Superior temporal gyrus (tissue), 1 donor: ENCODE results near the gene PCSK5.

Experiments
- DNase-seq: peaks from one replicate; pipeline ENCODE4 v3.0.0-alpha.2; 2016; ENCODE audit errors: extremely low spot score

The PCSK5 gene

DNA sequence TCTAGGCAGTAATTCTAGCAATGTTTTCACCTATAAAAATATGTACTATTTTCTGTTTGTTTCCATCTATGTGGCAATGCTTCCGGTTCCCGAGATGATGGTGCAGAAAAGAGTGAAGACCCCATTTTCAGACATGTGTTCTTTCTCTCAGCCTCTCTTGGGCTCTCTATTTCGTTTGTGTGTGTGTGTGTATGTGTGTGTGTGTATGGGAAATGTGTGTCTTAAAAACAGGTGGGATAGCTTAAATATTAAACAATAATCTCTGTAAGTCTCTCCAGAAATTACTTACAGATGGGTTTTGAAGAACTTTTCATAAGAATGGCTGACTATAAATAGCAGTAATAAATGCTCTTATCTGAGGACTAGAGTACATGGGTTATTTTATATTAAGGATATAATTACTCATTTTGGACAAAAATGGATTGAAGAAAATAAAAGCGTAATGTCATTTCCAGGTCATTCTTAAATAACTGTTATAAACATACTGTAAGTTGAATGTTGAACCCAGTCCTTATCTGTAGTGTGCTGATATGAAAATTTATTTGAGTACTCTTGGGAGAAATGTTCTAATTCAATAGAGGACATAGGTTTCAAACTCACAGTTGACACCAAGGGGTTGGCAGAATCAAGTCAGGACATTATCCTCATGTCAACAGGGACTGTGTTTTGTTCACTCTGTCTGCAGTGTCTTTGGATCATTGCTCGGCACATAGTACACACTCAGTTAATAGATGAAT, 31.1 kb downstream of the PCSK5 start:
- DNase-seq, result no peak

GRCh38 chr9:75926385-75926784, 35.9 kb downstream of the PCSK5 start:
- DNase-seq, result no peak

DNA sequence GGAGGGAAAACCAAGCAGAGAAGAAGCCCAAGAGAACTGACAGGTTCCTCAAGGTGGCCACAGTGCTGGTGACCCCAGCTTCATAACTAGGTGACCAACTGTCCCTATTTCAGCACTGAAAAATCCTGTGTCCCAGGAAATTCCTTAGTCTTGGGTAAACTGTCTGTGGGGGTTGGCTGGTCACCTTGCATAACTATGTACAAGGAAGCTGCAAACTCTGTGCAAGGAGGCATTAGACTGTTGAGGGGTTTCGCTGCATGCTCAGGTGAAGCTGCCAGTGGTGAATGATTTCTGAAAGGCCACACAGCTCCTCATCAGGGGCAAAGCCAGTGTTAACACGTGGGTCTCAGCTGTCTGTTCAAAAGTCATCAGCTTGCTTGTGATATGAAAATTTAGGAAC, 36.9 kb downstream of the PCSK5 start:
- DNase-seq, result no peak

- no peak for DNase-seq
Observed at GRCh38 chr9:75930190-75930589, 39.7 kb downstream of the PCSK5 start.

DNA sequence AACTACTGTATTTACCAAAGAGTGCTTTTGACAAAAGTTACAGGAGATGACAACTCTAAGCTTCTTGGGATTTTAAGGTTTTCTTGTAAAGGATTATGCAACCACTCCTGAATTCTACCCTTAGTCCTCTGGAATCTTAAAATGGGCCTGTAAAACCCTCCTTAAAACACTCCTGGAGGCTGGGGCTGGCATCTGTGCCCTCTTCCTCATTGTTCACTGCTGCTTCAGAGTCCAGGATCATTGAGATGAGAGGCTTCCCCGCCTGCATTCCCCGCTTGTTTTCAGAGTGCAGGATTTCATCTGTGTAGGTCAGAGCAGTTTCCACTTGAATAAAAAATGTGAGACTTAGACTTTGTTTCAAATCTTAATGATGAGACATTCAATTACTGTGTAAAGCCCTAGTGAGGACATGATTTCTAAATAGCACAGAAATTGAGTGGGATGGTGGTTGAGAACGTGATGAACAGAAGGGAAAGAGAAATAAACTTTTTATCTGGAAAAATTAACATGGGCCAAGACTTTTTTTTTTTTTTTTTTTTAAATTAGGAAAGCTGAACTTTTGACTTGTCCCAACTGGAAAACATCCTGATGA, 40.4 kb downstream of the PCSK5 start:
- DNase-seq, result no peak

DNA sequence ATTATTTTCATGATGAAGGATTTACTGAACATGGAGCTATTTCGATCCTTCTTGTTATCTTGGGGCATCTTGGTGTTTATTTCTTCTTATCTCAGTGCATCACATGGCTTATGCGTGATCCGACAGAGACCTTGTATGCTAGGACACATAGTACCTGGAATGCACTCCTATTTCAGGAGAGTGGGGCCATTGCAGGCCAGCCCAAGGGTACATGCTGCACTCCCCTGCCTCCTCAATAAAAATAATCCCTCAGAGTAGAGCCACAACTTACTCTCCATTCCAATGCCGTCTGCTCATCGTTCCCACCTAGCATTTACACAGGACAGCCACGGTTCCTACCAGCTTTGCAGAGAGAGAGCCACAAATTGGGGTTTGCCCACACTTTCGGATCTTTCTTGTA, 43.5 kb downstream of the PCSK5 start:
- no peak for DNase-seq

DNA sequence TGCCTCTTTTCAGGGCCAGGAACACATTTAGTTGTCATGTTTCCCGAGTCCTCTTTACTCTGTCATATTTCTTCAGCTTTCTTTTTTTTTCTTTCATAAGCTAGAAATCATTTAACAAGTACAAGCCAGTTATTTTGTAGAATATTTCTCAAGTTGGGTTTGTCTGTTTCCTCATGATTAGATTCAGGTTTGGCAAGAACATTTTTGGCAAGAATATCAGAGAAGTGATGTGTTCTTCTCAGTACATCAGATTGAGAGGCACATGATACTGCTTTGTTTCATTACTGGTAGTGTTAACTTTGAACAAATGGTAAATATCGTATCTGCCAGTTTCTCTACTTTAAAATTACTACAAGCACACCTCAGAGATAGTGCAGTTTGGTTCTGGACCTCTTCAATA, 45.1 kb downstream of the PCSK5 start:
- DNase-seq, result no peak

DNA sequence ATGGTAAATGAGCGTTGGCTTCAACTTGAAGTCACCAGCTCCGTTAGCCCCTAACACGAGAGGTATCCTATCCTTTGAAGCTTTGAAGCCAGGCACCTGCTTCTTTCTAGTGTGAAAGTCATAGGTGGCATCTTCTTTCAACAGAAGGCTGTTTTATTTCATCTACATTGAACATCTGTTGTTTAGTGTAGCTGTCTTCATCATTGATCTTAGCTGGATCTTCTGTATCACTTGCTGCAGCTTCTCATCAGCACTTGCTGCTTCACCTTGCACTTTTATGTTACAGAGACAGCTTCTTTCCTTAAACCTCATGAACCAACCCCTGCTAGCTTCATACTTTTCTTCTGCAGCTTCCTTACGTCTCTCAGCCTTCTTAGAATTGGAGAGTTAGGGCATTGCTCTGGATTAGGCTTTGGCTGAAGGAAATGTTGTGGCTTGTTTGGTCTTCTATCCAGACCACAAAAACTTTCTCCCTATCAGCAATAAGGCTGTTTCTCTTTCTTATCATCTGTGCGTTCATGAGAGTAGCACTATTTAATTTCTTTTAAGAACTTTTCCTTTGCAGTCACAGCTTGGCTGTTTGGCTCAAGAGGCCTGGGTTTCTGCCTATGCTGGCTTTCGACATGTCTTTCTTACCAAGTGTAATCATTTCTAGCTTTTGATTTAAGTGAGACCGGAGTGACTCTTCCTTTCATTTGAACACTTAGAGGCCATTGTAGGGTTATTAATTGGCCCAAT, 47.2 kb downstream of the PCSK5 start:
- no peak for DNase-seq

DNA sequence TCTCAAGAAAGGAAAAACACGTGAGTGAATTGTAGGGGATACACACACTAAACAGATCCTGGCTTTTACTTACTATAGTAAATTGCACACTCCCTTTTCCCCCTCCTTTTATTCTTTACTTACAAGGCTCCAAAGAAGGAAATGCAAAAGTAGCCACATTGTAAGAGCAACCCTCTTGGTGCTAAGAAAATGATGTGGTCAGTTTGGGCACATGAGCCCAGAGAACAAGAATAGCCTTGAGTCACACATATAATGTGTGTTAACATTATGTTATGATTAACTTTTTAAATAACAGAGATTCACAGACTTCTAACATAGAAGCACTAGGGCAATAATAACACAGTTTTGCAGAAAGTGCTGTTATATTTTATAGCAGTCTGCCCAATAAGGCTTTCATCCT, 48.5 kb downstream of the PCSK5 start:
- DNase-seq, result no peak

DNA sequence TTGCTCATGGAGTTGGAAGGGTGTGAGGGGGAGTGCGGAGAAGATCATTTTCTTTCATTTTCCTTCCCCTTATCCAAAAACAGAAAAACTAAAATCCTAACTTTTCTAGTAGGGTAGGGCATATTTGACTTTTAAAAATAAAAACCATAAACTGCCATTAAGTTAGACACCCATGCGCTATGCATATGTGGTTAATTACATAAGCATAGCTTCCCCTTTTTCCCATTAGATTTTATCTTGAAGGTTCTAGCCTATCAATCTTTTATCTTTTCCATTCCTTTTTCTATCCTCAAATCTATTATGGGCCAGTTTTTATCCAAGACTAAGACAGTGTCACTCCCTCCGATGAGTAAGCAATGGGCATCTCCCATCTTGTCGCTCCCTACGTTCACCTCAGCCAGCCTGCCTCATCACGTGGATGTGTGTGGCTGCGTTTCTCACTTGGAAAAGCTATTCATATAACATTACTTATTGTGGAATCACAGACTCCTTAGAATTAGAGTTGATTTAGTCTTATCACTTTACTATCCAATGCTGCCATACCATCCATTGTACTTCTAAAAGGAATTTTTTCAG, 49.2 kb downstream of the PCSK5 start:
- no peak for DNase-seq

- no peak for DNase-seq
Observed at GRCh38 chr9:75941066-75941465, 50.6 kb downstream of the PCSK5 start.

DNA sequence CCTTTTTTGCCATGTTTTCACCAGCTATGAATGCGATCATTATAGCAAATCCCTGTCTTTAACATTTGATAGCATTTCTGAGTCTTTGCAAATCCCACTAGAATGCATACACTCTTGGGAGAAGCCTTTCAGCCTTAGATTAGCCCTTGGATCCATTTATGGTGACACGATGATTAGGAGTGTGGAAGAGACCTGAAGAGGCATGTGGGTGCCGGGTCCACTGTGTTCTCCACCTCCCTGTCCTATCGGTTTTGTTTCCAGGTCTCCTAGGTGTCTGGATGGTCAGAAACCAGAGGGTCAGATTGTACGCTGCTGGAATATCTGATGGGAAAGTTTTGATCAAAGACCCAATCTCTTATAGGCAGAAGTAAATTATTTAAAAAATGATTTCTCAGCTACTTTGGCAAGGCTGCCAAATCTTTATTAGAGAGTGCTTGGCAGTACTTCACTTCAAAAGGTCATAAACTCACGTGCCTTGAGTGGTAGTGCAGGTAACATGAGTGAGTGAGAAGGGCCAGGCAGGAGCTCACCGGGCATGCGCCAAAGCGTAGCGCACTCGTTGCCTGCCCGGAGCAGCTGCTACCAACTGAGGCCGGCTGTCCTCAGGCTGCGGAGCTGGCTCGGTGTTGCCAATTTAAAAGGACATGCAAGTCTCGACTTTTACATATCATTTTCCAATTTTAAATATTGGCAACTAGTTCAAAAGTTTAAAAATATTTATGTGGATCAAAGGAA, 51.3 kb downstream of the PCSK5 start:
- DNase-seq, result no peak

GRCh38 chr9:75946766-75947165, 56.3 kb downstream of the PCSK5 start:
- no peak for DNase-seq

GRCh38 chr9:75947233-75947632, 56.8 kb downstream of the PCSK5 start:
- DNase-seq, result no peak

DNA sequence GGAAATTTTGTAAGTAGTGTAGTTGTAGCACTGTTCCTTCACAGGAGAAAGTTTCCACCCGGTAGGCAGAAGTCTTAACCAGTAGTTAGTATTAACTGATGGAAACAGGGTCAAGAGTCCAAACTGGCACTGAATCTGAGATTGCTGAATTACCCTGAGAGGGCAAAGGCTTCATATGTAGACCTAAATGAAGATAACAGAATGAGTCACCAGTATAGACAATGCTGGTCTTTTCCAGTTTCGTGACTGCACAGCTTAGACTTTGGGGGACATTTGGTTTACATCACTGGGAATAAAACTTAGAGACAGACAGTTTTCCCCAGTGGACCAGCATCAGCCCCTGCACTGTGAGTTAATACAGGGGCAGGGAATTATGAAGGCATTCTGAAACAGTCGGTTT, 60.5 kb downstream of the PCSK5 start:
- DNase-seq, result no peak

- DNase-seq, result no peak
Observed at GRCh38 chr9:75953218-75953617, 62.7 kb downstream of the PCSK5 start.

GRCh38 chr9:75956161-75956560, 65.7 kb downstream of the PCSK5 start:
- no peak for DNase-seq

DNA sequence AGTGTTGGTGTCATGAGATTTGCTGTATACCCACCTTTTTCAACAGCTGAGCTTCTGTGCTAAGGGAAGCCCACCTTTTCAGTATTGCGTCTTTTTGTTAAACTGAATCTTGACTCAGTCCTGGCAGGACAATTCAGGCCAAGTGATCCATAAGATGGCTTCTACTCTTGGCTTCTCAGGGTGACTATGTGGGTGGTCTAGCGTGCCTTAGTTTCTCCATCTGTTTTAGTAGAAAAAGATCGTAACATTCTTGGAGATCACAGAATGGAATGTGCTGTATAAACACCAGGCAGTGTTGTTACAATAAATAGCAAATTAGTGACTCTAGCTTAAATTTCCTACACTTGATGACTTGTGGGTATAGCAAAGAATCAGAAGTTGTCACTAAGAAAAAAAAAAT, 66.6 kb downstream of the PCSK5 start:
- no peak for DNase-seq

DNA sequence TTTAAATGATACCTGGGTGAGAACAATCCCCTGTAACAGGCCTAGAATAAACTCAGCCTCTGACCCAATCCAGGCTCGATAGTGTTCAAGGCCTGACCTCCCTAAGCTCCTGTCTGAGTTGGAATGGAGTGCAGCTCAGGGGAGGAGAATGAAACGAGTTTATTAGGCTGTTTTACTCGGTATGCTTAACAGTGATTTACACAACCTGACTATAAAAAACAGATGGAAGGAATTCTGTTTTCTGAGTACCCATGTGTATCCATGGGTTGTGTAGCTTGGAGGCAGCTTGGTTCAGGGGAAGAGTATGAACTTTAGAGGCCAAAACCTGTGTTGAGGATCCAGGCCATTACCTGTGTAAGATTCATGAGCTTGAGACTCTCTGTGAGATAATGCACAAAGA, 67.8 kb downstream of the PCSK5 start:
- DNase-seq, result no peak

GRCh38 chr9:75960551-75960950, 70.1 kb downstream of the PCSK5 start:
- peak; percentile 22 for DNase-seq

- no peak for DNase-seq
Observed at GRCh38 chr9:75962013-75962661, 71.7 kb downstream of the PCSK5 start.

- DNase-seq, result no peak
Observed at GRCh38 chr9:75962662-75963036, 72.2 kb downstream of the PCSK5 start.
